H9 (cell line): ENCODE measurements around the gene RNF180. TPM values are rescaled to one million over a fixed set of nuclear protein-coding genes. Genes with fewer than 3 reads are reported as not detected.

ENCODE experiments used
- DNase-seq: peaks from one replicate; pipeline ENCODE4 v3.0.0-alpha.2; 2017
- H2AFZ ChIP-seq: one replicate; pipeline ENCODE4 v1.6.1; 2013; ENCODE audit warnings: mild to moderate bottlenecking, low read length, control low read depth, moderate library complexity
- H2AK5ac ChIP-seq: 2 replicates; pipeline ENCODE4 v1.6.1; 2013; ENCODE audit warnings: low read length, control low read depth, mixed read lengths; ENCODE audit not compliant: insufficient read length
- H2BK120ac ChIP-seq: one replicate; pipeline ENCODE4 v1.6.1; 2013; ENCODE audit warnings: low read depth, mild to moderate bottlenecking, low read length, control low read depth, inconsistent platforms; ENCODE audit not compliant: poor library complexity, severe bottlenecking
- H2BK12ac ChIP-seq: 2 replicates; pipeline ENCODE4 v1.6.1; 2013; ENCODE audit warnings: low read length, control low read depth, mixed read lengths, low read depth; ENCODE audit not compliant: insufficient read length
- H2BK15ac ChIP-seq: 2 replicates; pipeline ENCODE4 v1.6.1; 2013; ENCODE audit warnings: low read depth, low read length, control low read depth
- H2BK20ac ChIP-seq: one replicate; pipeline ENCODE4 v1.6.1; 2013; ENCODE audit warnings: low read depth, mild to moderate bottlenecking, low read length, control low read depth, inconsistent platforms; ENCODE audit not compliant: poor library complexity, severe bottlenecking
- H2BK5ac ChIP-seq: 2 replicates; pipeline ENCODE4 v1.6.1; 2013; ENCODE audit warnings: low read length, control low read depth, mixed read lengths; ENCODE audit not compliant: insufficient read length
- H3K14ac ChIP-seq: 2 replicates; pipeline ENCODE4 v1.6.1; 2013; ENCODE audit warnings: low read length, control low read depth; ENCODE audit not compliant: insufficient read depth
- H3K18ac ChIP-seq: 2 replicates; pipeline ENCODE4 v1.6.1; 2013; ENCODE audit warnings: low read depth, mild to moderate bottlenecking, mixed read lengths, low read length, control low read depth; ENCODE audit not compliant: insufficient read length
- H3K23ac ChIP-seq: 2 replicates; pipeline ENCODE4 v1.6.1; 2013; ENCODE audit warnings: low read length, control low read depth, mixed read lengths, low read depth; ENCODE audit not compliant: insufficient read length
- H3K23me2 ChIP-seq: 2 replicates; pipeline ENCODE4 v1.6.1; 2013; ENCODE audit warnings: low read depth, mild to moderate bottlenecking, mixed read lengths, low read length, control low read depth; ENCODE audit not compliant: insufficient read length, poor library complexity, severe bottlenecking
- H3K27ac ChIP-seq: 2 replicates; pipeline ENCODE4 v1.5.1; 2013; ENCODE audit warnings: low read length, control low read depth, mixed read lengths, low read depth; ENCODE audit not compliant: insufficient read length
- H3K27me3 ChIP-seq: 2 replicates; pipeline ENCODE4 v1.6.1; 2013; ENCODE audit warnings: low read length, control low read depth, inconsistent platforms; ENCODE audit not compliant: insufficient read depth
- H3K4ac ChIP-seq: 2 replicates; pipeline ENCODE4 v1.6.1; 2013; ENCODE audit warnings: low read depth, mild to moderate bottlenecking, control low read depth, inconsistent platforms, low read length, moderate library complexity
- H3K4me1 ChIP-seq: 2 replicates; pipeline ENCODE4 v1.6.1; 2013; ENCODE audit warnings: low read length, control low read depth, inconsistent platforms; ENCODE audit not compliant: insufficient read depth
- H3K4me2 ChIP-seq: 2 replicates; pipeline ENCODE4 v1.6.1; 2013; ENCODE audit warnings: low read length, control low read depth, mixed read lengths; ENCODE audit not compliant: insufficient read length, insufficient read depth
- H3K56ac ChIP-seq: 2 replicates; pipeline ENCODE4 v1.6.1; 2013; ENCODE audit warnings: low read depth, mild to moderate bottlenecking, mixed read lengths, low read length, control low read depth; ENCODE audit not compliant: insufficient read length
- H3K79me1 ChIP-seq: 2 replicates; pipeline ENCODE4 v1.6.1; 2013; ENCODE audit warnings: low read depth, mild to moderate bottlenecking, moderate library complexity, low read length, control low read depth, inconsistent platforms; ENCODE audit not compliant: insufficient read depth, poor library complexity, severe bottlenecking
- H3K79me2 ChIP-seq: 2 replicates; pipeline ENCODE4 v1.6.1; 2013; ENCODE audit warnings: low read length, control low read depth, inconsistent platforms; ENCODE audit not compliant: insufficient read depth
- H3K9ac ChIP-seq: 2 replicates; pipeline ENCODE4 v1.6.1; 2013; ENCODE audit warnings: low read length, control low read depth, mixed read lengths; ENCODE audit not compliant: insufficient read length; ENCODE audit errors: extremely low read depth
- H3K9me3 ChIP-seq: one replicate; pipeline ENCODE4 v1.6.1; 2013; ENCODE audit warnings: low read depth, low read length, inconsistent platforms; ENCODE audit not compliant: control insufficient read depth
- H3T11ph ChIP-seq: one replicate; pipeline ENCODE4 v1.6.1; 2013; ENCODE audit warnings: mild to moderate bottlenecking, low read length, control low read depth, inconsistent platforms
- H4K20me1 ChIP-seq: one replicate; pipeline ENCODE4 v1.6.1; 2013; ENCODE audit not compliant: control insufficient read depth, insufficient read length, insufficient read depth
- H4K5ac ChIP-seq: 2 replicates; pipeline ENCODE4 v1.6.1; 2013; ENCODE audit warnings: low read depth, mild to moderate bottlenecking, mixed read lengths, low read length, control low read depth; ENCODE audit not compliant: insufficient read length
- H4K8ac ChIP-seq: replicated peaks from 2 replicates; pipeline ENCODE4 v1.6.1; 2013; ENCODE audit warnings: low read length, control low read depth, mixed read lengths, low read depth; ENCODE audit not compliant: insufficient read length
- H4K91ac ChIP-seq: 2 replicates; pipeline ENCODE4 v1.6.1; 2013; ENCODE audit warnings: low read depth, mild to moderate bottlenecking, moderate library complexity, mixed read lengths, low read length, control low read depth; ENCODE audit not compliant: insufficient read length
- H3K27ac Mint-ChIP-seq, 3 experiments: 2 replicates in 2 of 3; 3 replicates in 1 of 3; pipeline ENCODE4 v1.8.0; 2020 to 2021; ENCODE audit warnings: mixed read lengths in 3 of 3, mild to moderate bottlenecking in 1 of 3, moderate library complexity in 1 of 3
- H3K27me3 Mint-ChIP-seq: 2 replicates; pipeline ENCODE4 v1.8.0; 2021; ENCODE audit warnings: low read depth, mild to moderate bottlenecking, moderate library complexity, mixed read lengths
- H3K36me3 Mint-ChIP-seq, 3 experiments: 2 replicates in 2 of 3; 3 replicates in 1 of 3; pipeline ENCODE4 v1.8.0; 2020 to 2021; ENCODE audit warnings: low read depth in 3 of 3, mixed read lengths in 3 of 3; ENCODE audit not compliant: insufficient read depth in 1 of 3
- H3K4me1 Mint-ChIP-seq, 2 experiments: 2 replicates each; pipeline ENCODE4 v1.8.0; 2020; ENCODE audit warnings: mixed read lengths in 2 of 2
- H3K4me3 Mint-ChIP-seq, 2 experiments: 2 replicates in 1 of 2; 3 replicates in 1 of 2; pipeline ENCODE4 v1.8.0; 2020 to 2021; ENCODE audit warnings: mild to moderate bottlenecking in 2 of 2, mixed read lengths in 2 of 2, moderate library complexity in 1 of 2
- H3K9me3 Mint-ChIP-seq, 2 experiments: 2 replicates in 1 of 2; 3 replicates in 1 of 2; pipeline ENCODE4 v1.8.0; 2020; ENCODE audit warnings: mild to moderate bottlenecking in 2 of 2, mixed read lengths in 2 of 2, moderate library complexity in 1 of 2
- CTCF ChIP-seq: fragments of 200-600 bp; sonication (generic); conservative IDR thresholded peaks from 3 replicates; pipeline ENCODE4 v1.8.0; 2021; ENCODE audit warnings: antibody characterized with exemption, mild to moderate bottlenecking
- total RNA-seq: library from RNA; stranded (reverse); gene quantifications from 2 replicates; pipeline ENCODE4 v1.2.1, GENCODE V29; 2021

Gene RNF180
- total RNA-seq, 1 experiment from 2014 or later = 2.5 TPM

- Histone ChIP-seq H2AK5ac (no peak overlapping the region), H3T11ph (no peak overlapping the region), H3K79me1 (no peaks in the 10 kb centered on the region), H3K4me2 (no peak overlapping the region), H3K14ac (no peak overlapping the region), H3K18ac (no peak overlapping the region), H3K4me1 (no peaks in the 10 kb centered on the region), H4K91ac (no peak overlapping the region), H3K9ac (no peak overlapping the region), H3K23me2 (no peaks in the 10 kb centered on the region), H2BK15ac (no peak overlapping the region), H3K27ac (no peak overlapping the region), H3K23ac (no peak overlapping the region), H4K5ac (no peak overlapping the region), H3K79me2 (no peaks in the 10 kb centered on the region), H2BK120ac (no peak overlapping the region), H2BK20ac (no peak overlapping the region), H2BK12ac (no peak overlapping the region), H3K4ac (no peak overlapping the region), H3K27me3 (no peaks in the 10 kb centered on the region), H3K56ac (no peak overlapping the region), H3K9me3 (no peaks in the 10 kb centered on the region), H4K8ac (no peak overlapping the region), H2BK5ac (no peak overlapping the region), H2AFZ (no peak overlapping the region), H4K20me1 (no peaks in the 10 kb centered on the region)
- no peaks in the 10 kb centered on the region for H3K9me3 Mint-ChIP-seq
- H3K27me3 Mint-ChIP-seq = no peaks in the 10 kb centered on the region
- H3K4me1 Mint-ChIP-seq = peaks cover 0 to 5% of the 10 kb centered on the region in 2 experiments; a peak in 1 of 4 replicates
- no peak for DNase-seq
- no peak overlapping the region for H3K4me3 Mint-ChIP-seq
- no peaks in the 10 kb centered on the region for H3K36me3 Mint-ChIP-seq
- H3K27ac Mint-ChIP-seq = no peak overlapping the region; a peak in 2 of 7 replicates
- TF ChIP-seq CTCF = no peak
Measured at GRCh38 chr5:64210866-64211265, 45.2 kb downstream of the RNF180 start.
